ACC112 (cell line): ENCODE measurements around the gene FANCI.

Experiments
- H2AFZ ChIP-seq: fragments of 200-600 bp; sonication (generic); one replicate; pipeline ENCODE4 v1.6.0; 2017; ENCODE audit warnings: antibody characterized with exemption, low read length; ENCODE audit not compliant: unreplicated experiment
- H3K27ac ChIP-seq: fragments of 200-600 bp; sonication (generic); 2 replicates; pipeline ENCODE4 v1.5.1; 2014; ENCODE audit warnings: low read depth, mild to moderate bottlenecking, antibody characterized with exemption, low read length, moderate library complexity
- H3K27me3 ChIP-seq: fragments of 200-600 bp; sonication (generic); 2 replicates; pipeline ENCODE4 v1.6.1; 2014; ENCODE audit warnings: mild to moderate bottlenecking, antibody characterized with exemption, low read length, moderate library complexity, mixed read lengths; ENCODE audit not compliant: insufficient read depth
- H3K36me3 ChIP-seq: fragments of 200-600 bp; sonication (generic); 2 replicates; pipeline ENCODE4 v1.6.1; 2016; ENCODE audit warnings: mild to moderate bottlenecking, antibody characterized with exemption, low read length, moderate library complexity, mixed read lengths; ENCODE audit not compliant: insufficient read depth
- H3K4me1 ChIP-seq: fragments of 200-600 bp; sonication (generic); one replicate; pipeline ENCODE4 v1.6.1; 2016; ENCODE audit warnings: low read length, mixed read lengths; ENCODE audit not compliant: insufficient read depth, unreplicated experiment, control insufficient read depth
- H3K4me3 ChIP-seq: fragments of 200-600 bp; sonication (generic); 2 replicates; pipeline ENCODE4 v1.5.1; 2014; ENCODE audit warnings: mild to moderate bottlenecking, low read depth, low read length
- H3K79me2 ChIP-seq: fragments of 200-600 bp; sonication (generic); one replicate; pipeline ENCODE4 v1.6.0; 2016; ENCODE audit warnings: low read length; ENCODE audit not compliant: control insufficient read depth, unreplicated experiment, insufficient read depth

The FANCI gene

GRCh38 chr15:89303986-89304385 is 60.2 kb downstream of the FANCI start:
- Histone ChIP-seq H3K36me3 (peaks cover 45% of the 10 kb centered on the region), H3K4me1 (peaks cover 12% of the 10 kb centered on the region), H3K27ac (no peak overlapping the region), H2AFZ (no peak overlapping the region), H3K4me3 (no peak overlapping the region), H3K27me3 (no peaks in the 10 kb centered on the region), H3K79me2 (no peaks in the 10 kb centered on the region)

- Histone ChIP-seq H3K36me3 (peaks cover 56% of the 10 kb centered on the region), H3K27ac (no peak overlapping the region), H3K4me1 (peaks cover 12% of the 10 kb centered on the region), H3K27me3 (no peaks in the 10 kb centered on the region), H3K79me2 (no peaks in the 10 kb centered on the region), H2AFZ (no peak overlapping the region), H3K4me3 (no peak overlapping the region)
Observed at GRCh38 chr15:89305395-89305794, 61.6 kb downstream of the FANCI start.

- H3K79me2 ChIP-seq: no peaks in the 10 kb centered on the region
- H3K4me3 ChIP-seq: no peak overlapping the region
- no peak overlapping the region for H2AFZ ChIP-seq
- H3K36me3 ChIP-seq: peaks cover 43% of the 10 kb centered on the region
- H3K27ac ChIP-seq: peak overlapping the region; percentile 53
- peaks cover 12% of the 10 kb centered on the region for H3K4me1 ChIP-seq
- H3K27me3 ChIP-seq: no peaks in the 10 kb centered on the region
Observed at GRCh38 chr15:89307046-89307587, 63.3 kb downstream of the FANCI start.

- Histone ChIP-seq H3K79me2 (no peaks in the 10 kb centered on the region), H3K27ac (no peak overlapping the region), H3K4me1 (peaks cover 12% of the 10 kb centered on the region), H3K36me3 (peaks cover 43% of the 10 kb centered on the region), H3K27me3 (no peaks in the 10 kb centered on the region), H2AFZ (no peak overlapping the region), H3K4me3 (no peak overlapping the region)
Observed at GRCh38 chr15:89307791-89308190, 64.0 kb downstream of the FANCI start.

- H2AFZ ChIP-seq: no peak overlapping the region
- H3K79me2 ChIP-seq: no peaks in the 10 kb centered on the region
- H3K27ac ChIP-seq: no peak overlapping the region
- no peaks in the 10 kb centered on the region for H3K27me3 ChIP-seq
- peaks cover 43% of the 10 kb centered on the region for H3K36me3 ChIP-seq
- peaks cover 12% of the 10 kb centered on the region for H3K4me1 ChIP-seq
- no peak overlapping the region for H3K4me3 ChIP-seq
Observed at GRCh38 chr15:89308236-89308635, 64.5 kb downstream of the FANCI start.

- H3K36me3 ChIP-seq: peaks cover 44% of the 10 kb centered on the region
- no peak overlapping the region for H3K4me3 ChIP-seq
- peaks cover 12% of the 10 kb centered on the region for H3K4me1 ChIP-seq
- H3K27me3 ChIP-seq: no peaks in the 10 kb centered on the region
- H2AFZ ChIP-seq: no peak overlapping the region
- H3K79me2 ChIP-seq: no peaks in the 10 kb centered on the region
- no peak overlapping the region for H3K27ac ChIP-seq
Observed at GRCh38 chr15:89309993-89310392, 66.2 kb downstream of the FANCI start.

- Histone ChIP-seq H3K36me3 (peaks cover 56% of the 10 kb centered on the region), H3K4me1 (no peaks in the 10 kb centered on the region), H3K4me3 (no peak overlapping the region), H2AFZ (no peak overlapping the region), H3K79me2 (peaks cover 4% of the 10 kb centered on the region), H3K27ac (no peak overlapping the region), H3K27me3 (no peaks in the 10 kb centered on the region)
Observed at GRCh38 chr15:89315375-89315929, 71.7 kb downstream of the FANCI start.

GRCh38 chr15:89316504-89316903 is 72.7 kb downstream of the FANCI start:
- Histone ChIP-seq H3K27me3 (no peaks in the 10 kb centered on the region), H3K36me3 (peaks cover 61% of the 10 kb centered on the region)

GRCh38 chr15:89317186-89317720 is 73.5 kb downstream of the FANCI start:
- no peak overlapping the region for H2AFZ ChIP-seq
- no peak overlapping the region for H3K4me3 ChIP-seq
- no peaks in the 10 kb centered on the region for H3K27me3 ChIP-seq
- H3K4me1 ChIP-seq: no peaks in the 10 kb centered on the region
- H3K36me3 ChIP-seq: peaks cover 69% of the 10 kb centered on the region
- H3K27ac ChIP-seq: no peak overlapping the region
- peaks cover 4% of the 10 kb centered on the region for H3K79me2 ChIP-seq

More at GRCh38 chr15:89316504-89316903, 72.7 kb downstream of the FANCI start:
- Histone ChIP-seq H3K27ac (no peak overlapping the region), H3K79me2 (peaks cover 4% of the 10 kb centered on the region), H3K4me3 (no peak overlapping the region), H2AFZ (no peak overlapping the region), H3K4me1 (no peaks in the 10 kb centered on the region)

- H3K36me3 ChIP-seq: peaks cover 66% of the 10 kb centered on the region
- no peak overlapping the region for H3K4me3 ChIP-seq
- peaks cover 9% of the 10 kb centered on the region for H3K79me2 ChIP-seq
- no peaks in the 10 kb centered on the region for H3K27me3 ChIP-seq
- H3K4me1 ChIP-seq: no peaks in the 10 kb centered on the region
- no peak overlapping the region for H2AFZ ChIP-seq
- no peak overlapping the region for H3K27ac ChIP-seq
Observed at GRCh38 chr15:89319678-89320077, 75.9 kb downstream of the FANCI start.

- no peak overlapping the region for H3K4me3 ChIP-seq
- no peak overlapping the region for H2AFZ ChIP-seq
- no peaks in the 10 kb centered on the region for H3K4me1 ChIP-seq
- H3K27me3 ChIP-seq: no peaks in the 10 kb centered on the region
- no peak overlapping the region for H3K27ac ChIP-seq
- peaks cover 65% of the 10 kb centered on the region for H3K36me3 ChIP-seq
- peaks cover 9% of the 10 kb centered on the region for H3K79me2 ChIP-seq
Observed at GRCh38 chr15:89320200-89320599, 76.4 kb downstream of the FANCI start.
